GM18868 (cell line): Measurements from ENCODE around the gene ATP6V1B1.
A peak's percentile ranks its signal among the peaks of the same experiment; 100 is the strongest.

Experiments
- ATAC-seq: cut with Tn5 transposase; IDR thresholded peaks from one replicate; pipeline ENCODE4 v1.9.1; 2021; ENCODE audit warnings: mild to moderate bottlenecking, moderate library complexity; ENCODE audit not compliant: unreplicated experiment

Gene ATP6V1B1

DNA sequence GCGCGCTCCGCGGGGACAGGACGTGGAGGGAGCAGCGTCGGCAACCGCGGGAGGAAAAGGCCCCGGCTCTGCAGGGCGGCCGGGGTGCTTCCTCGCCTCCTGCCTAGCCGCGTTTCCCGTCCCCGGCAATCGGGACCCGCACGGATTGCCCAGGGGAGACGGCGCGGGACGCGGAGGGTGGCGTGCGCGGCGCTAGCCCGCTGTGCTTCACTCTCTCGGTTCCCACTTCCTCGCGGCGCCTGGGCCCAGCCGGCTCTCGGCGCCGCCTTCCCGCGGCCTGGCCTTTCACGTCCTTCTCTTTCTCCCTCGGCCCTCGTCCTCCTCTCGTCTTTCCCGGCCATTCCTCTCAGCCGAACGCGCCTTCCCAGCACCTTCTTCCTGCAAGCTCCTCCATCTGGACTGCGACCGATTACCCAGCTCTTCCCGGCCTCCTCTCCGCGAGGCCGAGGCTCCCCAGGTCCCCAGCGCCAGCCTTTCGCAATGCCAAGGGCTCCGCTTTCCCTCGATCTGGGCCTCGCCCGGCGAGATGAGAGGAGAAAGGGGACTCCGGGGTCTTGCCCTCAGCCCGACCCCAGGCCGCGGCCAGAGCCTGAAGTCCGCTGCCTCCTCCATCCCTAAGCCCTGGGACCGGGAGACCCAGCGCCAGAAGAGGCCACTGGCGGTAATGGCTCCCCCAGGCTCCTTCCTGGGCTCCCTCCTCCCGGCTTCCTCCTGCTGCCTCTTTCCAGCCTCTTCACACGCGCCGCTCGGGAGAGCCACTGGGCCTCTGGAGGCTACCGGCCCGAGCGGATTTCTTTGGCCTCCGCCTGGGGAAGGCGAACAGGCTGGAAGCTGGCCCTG is 34.3 kb upstream of the ATP6V1B1 start:
- no peak for ATAC-seq

DNA sequence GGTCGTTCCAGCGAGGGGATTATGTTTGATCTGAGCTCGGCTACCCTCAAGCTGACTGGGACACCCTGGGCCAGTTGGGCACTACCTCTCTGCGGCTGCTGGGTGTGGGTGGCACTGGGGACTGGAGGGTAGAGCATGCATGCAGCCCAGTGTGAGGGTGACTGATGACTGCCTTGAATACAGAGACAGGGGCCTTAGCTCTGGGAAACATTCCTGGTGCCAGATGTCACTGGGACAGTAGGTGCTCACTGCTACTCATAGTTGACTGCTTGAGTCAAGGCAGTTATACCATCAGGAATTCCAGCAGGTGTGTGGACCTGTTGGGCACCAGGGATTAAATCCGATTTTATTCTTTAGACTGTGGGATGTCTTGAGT is 33.6 kb upstream of the ATP6V1B1 start:
- ATAC-seq, result no peak

DNA sequence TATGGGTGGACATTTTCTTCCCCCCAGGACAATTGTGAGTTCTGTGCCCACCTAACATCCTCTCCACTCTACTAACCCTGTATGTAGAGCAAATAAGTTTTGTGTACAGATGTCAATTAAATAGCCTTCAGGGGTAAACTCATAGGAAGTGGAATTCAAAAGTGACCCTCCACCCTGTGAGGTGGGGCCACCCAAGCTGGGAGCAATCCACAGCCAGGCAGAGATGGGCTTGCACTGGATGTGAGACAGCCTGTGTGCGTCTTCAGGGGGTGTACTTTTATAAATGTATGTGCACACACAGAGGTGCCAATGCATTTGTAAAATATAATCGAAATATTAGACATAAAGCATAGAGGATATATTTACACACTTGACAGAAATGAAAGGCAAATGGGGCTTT is 33.1 kb upstream of the ATP6V1B1 start:
- ATAC-seq, result no peak

DNA sequence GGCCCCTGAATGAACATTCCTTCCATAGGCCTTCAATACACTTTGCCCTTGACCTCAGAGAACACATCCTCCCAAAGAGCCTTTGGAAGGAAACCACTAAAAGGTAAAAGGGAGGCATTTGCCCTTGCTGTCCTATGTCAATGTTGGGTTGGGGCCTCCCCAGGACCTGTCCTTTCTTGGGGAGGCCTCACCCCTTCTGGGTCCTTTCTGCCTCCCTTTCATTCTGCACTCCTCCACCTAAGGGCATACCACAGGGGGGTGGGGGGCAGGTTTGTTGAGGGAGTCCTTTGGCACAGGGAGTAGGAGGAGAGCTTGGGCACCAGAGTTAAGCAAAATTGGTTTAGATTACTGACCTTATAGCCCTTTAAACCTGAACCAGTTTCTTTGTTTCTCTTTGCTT is 32.5 kb upstream of the ATP6V1B1 start:
- no peak for ATAC-seq

DNA sequence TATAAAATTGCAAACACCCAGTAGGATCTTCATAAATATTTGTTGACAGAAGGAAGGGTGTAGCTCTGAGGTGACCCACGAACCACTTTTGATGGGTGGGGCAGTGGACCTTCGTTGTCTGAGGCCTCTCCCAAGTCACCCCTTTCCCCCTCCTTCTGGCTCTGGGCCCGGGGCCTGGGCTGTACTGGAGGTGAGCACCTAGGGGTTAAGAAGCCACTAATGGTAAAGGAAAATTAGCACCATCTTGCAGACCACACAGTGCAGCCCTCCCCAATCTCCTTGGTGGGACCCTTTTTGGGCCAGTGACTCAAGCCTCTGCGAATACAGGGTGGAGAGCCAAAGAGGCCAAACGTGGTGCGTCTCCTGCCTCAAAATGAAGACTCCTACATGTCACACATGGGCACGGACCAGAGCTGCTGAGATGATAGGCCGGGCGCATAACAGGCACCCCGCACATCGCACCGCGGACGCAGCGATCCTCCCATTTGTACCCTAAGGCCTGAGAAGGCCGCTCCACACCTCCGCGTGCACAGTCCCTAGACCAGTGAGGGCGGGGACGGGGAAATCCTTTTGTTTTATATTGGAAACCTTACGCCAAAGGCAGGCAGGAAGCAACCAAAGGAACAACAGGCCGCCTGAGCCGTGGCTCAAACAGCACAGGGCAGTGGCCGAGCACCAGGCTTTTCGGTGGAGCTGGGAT is 31.9 kb upstream of the ATP6V1B1 start:
- no peak for ATAC-seq

DNA sequence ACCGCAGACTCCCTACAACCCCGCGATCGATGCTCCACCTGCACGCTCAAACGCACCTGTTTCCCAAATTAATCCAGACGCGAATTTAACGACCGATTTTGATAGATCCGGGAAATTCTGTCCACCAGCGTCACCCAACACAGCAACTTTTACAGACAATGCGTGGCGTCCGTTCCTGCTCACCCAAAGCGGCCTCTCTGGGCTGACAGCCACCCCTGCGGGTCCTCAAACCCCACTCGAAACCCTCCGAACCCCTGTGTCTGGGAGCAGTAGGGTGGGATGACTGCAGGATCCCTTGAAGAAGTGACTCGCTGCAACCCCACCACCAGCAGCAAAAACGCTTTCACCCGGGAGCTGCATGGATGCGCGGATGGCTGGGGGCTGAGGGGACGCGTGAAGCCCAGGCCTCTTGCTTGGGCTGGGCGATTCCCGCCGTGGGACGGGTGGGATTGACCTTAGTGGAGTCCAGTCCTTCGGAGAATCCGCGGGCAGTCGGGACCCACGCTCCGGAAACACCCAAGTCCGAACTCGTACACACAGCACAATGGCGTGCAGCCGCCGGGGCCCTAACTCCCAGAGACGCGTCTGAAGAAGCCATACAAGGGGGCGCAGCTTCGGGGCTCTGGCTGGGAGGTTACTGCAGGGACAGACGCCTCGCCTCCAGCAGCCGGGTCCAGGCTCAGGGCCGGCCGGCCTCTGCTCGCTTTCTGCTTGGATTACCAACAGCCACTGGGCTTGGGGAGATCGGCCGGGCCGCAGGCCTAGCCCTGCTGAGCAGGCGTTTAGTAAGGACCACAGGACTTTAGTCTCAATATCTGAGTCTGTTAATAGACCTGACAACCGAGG is 31.1 kb upstream of the ATP6V1B1 start:
- ATAC-seq, result no peak

DNA sequence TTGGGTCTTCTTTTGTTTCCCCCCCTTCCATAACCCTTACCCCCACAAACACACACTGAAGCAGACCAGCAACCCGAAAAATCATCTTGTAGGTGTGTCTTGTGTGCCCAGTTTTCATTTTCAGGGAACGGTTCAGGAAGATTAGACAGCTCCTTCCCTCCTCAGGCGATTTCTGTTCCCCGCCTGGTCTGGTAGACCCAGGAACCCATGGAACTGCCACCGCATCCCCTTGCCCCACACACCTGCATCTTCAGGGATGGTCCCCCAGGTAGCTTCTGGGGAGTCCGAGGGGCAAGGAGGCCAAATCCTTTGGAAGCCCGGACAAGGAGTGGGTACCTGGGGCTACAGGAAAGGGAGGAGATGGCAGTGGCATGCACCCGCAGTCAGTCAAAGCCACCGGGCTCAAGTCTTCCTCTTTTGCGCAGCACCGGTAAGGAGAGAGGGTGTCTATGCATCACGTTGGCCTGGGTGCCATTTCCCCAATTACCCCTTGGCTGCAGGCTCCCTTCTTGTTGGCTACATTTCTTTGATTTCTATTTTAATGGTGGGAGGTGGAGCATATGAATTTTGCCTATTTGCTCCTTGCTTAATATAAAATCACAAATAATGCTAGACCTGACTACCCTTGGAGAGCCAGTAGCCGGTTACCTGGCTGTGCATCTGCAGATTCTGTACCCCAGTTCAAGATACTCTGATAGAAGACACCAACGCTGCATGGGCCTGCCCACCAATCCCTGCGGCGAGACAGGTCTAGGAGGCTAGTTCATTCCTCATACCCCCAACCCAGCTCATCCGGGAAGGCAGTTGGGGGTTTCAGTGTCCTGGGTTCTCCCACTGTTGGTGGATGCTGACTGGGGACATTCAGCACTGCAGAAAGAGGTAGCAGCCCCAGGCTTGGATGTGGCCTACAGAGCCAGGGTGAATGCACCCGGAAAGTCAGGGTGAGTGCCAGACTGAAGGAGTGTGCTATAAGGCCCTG is 30.0 kb upstream of the ATP6V1B1 start:
- no peak for ATAC-seq

DNA sequence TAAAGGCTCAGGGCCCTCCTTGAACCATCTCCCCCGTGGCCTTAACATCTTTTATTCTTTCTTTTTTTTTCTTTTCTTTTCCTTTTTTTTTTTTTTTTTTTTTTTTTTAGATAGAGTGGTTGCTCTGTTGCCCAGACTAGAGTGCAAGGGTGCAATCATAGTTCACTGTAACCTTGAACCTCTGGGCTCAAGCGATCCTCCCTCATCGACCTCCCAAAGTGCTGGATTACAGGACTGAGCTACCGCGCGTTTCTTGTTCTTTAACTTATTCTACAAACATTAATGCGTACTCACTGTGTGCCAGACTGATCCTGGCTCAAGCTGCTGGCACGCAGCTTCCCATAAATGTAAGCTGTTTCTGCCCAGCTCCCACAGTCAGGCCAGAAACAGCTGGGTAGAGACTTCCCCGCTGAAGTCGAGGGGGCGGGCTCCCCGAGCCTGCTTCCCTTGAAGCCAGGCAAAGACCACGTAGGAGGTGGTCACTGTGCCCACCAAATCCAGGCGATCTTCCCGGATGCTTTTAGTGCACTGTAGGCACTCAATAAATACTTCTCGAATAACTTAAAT is 29.2 kb upstream of the ATP6V1B1 start:
- no peak for ATAC-seq

DNA sequence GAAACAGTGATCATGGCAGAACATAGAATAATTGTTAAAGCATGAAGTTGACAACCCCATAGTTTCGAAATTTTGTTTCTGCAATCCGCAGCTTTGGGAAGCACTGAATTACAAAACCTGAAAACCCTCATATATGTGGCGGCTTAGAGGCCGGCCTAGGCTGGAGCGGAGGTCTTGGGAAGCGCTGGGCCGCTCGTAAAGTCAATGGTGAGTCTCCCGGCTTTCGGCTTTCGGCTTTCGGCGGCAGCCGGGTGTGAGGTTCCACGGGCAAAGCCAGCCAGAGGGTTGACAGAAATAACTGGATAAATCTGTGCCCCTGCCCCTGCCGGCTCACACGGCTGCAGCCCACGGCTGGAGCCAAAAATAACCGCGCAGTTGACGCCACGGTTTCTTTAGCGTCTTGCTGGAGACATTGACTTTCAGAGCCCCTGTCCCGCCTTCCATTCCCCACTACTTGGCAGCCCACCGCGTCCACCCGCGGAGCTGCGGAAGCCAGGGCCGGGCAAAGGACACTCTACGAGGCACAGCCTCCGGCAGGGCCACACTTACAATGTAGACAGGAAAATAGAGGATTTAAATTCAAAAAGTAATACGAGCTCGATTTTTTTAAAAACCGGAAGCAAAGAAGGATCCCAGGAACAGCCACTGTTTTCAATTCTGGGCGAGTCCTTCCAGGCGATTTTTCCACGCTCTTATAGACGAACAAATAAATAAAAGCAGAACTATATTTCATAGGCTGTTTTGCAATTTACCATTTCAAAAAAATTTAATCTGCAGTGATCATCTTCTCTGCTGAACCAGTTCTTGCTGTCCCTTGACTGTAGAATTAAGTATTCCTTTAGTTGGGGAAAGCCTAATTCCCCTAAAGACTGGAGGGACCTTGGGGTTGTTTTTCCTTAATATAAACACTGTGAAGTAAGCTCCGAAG is 28.3 kb upstream of the ATP6V1B1 start:
- no peak for ATAC-seq

DNA sequence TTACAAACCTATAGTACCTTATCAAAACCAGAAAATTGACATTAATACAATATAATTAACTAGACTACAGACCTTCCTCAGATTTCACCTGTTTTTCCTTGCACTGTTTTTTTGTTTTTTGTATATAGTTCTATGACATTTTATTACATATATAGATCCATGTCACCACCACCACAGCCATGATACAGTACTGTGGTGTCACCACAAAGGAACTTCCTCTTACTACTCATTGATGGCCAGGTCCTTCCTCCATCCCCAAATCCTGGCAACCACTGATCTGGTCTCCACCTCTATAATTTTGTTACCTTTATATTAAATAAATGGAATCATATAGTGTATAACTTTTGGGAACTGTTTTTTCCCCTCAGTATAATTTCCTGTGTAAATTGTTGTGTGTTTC is 19.4 kb upstream of the ATP6V1B1 start:
- no peak for ATAC-seq

DNA sequence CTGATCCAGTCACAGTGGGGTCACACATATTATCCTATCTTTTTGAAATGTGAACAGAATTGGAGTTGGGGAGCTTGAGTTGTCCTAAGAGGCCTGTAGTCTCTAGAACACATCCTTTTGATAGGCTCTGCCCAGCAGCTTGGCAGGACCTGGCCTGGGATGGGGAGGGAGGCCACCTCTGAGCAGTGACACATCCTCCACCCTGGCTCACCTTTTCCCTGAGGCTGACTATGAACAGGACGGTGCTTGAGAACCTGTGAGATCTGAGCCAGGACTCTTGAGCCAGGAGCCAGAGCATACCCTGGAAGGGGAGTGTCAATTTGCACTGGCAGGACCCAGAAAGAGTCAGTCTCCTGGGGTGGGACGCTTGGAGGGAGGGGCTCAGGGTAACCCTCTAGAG is 17.7 kb upstream of the ATP6V1B1 start:
- no peak for ATAC-seq

DNA sequence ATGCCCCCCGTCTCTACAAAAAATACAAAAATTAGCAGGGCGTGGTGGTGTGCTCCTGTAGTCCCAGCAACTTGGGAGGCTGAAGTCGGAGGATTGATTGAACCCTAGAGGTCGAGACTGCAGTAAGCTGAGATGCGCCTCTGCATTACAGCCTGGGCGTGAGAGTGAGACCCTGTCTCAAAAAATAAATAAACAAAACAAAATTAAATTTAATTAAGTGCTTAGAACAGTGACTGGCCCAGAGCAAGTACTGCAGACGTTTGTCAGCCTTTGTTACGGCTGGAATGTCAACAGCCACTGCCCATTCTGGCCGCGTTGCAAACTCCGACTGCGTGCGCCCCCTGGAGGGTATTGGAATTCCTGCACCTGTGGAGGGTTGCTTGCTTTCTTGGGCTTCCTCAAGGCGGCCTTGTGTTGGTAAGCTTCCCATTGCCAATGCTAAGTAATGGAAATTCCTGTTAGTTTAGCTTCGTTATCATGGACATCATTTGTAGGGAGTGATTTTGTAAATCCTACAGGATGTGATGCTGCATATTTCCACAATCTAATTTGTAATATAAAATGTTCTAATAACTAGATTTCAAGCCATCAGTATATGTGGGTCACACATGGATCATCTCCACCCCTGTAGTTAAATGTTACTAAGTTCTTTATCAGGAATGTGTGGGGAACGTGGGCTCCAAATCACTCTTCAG is 15.9 kb upstream of the ATP6V1B1 start:
- peak; percentile 61 for ATAC-seq

DNA sequence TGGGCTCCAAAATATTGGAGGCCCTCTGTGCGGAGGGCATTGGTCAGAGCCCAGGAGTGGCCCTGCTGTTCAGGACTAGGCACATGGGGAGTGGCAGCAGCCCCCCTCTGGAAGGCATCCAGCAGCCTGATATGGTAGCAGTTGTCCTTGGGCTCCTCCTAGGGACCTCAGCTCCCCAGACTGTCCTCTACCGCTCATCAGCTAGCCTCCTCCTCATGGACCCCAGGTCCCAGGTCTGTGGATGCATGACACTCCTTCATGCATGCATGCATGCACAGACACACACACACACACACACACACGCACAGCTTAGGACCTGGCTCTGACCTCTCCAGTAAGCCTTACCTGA is 15.4 kb upstream of the ATP6V1B1 start:
- ATAC-seq, result no peak

DNA sequence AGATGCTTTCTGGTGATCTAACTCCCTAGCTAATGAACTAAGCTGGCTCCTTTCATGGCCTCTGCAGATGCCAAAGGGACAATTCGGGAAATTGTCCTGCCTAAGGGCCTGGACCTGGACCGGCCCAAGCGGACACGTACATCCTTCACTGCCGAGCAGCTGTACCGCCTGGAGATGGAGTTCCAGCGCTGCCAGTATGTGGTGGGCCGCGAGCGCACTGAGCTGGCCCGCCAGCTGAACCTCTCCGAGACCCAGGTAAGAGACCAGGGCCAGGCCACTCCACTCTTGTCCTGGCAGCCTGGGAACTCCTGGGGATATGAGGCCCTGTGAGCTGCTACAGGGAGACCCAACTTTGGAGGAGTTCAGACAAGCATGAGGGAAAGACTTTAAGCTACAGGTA is 14.7 kb upstream of the ATP6V1B1 start:
- ATAC-seq, result no peak

DNA sequence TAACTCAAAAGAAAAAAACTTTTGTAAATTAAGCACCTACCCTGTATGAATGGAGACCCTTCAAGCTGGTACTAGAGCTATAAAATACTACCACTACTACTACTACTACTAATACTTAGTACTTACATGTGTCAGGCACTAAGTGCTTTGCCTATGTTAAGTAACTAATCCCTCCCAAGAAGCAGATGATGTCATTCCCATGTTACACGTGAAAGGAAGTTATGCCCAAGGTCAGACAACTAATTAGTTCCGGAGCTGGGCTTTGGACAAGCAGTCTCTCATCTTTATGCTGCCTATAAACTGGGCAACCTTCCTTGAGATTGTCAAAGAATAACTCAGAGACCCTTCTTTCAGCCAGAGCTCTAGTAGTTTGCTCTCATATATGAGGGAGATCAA is 13.9 kb upstream of the ATP6V1B1 start:
- ATAC-seq, result no peak

DNA sequence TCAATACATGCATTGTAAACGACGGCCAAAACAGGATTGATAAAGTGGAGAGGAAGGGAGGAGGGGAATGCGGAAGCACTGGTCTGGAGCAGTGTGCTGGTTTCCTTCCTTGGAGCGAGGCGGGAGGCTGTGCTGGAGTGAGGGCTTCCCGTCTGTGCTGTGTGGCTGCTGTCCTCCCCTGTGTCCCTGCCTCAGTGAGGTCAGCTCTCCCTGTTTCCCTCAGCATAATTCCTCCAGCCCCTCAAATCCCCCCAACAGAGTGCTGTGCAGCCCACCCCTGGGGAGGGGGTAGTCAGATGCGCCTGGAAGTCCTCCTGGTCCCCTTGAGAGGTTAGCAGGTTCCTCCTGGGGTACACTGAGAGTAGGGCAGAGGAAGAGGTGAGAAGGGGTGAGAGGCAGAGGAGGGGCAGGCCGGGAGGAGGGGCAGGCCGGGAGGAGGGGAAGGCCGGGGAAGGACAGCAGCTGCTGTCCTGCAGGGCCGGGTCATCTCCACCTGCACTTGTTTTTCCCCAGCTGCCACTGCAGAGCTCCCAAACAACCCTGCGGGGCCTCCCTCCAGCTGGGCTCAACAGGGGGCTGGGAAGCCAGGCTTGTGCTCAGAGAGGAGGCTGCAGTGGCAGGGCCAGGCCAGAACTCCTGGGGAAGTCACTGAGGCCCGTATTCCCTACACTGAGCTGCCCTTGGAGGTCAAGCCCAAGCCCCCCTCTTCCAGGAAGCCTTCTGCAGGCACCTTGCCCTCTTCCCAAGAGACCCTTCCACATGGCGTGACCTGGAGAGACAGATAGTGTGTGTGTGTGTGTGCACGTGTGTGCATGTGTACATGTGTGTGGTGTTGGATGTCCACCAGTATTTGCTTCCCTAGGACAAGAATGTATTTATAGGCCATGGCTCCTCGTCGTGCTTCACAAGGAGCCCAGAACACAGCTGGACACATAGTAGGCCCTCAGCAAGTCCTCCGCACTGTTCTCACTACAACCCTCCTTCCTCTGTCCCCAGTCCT is 13.2 kb upstream of the ATP6V1B1 start:
- no peak for ATAC-seq

DNA sequence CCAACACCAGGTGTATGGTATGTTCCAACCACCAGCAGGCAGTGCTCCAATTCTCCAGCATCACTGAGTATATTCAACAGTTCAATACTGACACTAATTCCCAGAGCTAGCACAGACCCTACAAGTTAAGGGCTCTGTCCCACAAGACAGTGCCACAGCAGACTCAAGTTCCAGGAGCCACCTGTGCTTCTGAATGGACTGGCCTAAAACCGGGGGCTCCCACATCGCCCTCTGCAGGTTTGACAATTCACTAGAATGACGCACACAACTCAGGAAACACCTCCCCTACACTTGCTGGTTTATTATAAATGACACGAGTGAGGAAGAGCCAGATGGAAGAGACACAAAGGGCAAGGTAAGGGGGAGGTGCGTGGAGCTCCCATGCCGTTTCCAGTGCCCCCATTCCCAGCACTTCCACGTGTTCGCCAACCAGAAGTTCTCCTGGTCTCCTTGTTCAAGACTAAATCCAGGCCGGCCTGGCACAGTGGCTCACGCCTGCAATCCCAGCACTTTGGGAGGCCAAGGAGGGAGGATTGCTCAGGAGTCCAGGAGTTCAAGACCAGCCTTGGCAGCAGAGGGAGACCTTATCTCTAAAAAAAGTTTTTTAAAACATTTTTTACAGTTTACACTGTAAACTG is 12.2 kb upstream of the ATP6V1B1 start:
- ATAC-seq, result no peak
